WTC11 (cell line): Measurements from ENCODE around the gene IRGM. TPM values are rescaled to one million over a fixed set of nuclear protein-coding genes. Genes with fewer than 3 reads are reported as not detected.

ENCODE experiments used
- ATAC-seq: fragments of 200-7000 bp; cut with Tn5 transposase; 2 replicates; pipeline ENCODE4 v1.10.0; 2021; ENCODE audit warnings: mild to moderate bottlenecking, moderate library complexity
- CTCF ChIA-PET: fragments of 300-600 bp; sonication (Branson Sonifier 250); formaldehyde crosslinking; loops from one replicate; lab custom pipeline; 2021; ENCODE audit warnings: antibody characterized with exemption; lab: Charles Lee
- POLR2A ChIA-PET: fragments of 350-600 bp; sonication (Branson Sonifier 250); formaldehyde crosslinking; loops from one replicate; lab custom pipeline; 2021; ENCODE audit warnings: antibody characterized with exemption; lab: Charles Lee
- DNase-seq: peaks from one replicate; pipeline ENCODE4 v3.0.0; 2021; ENCODE audit warnings: low spot score
- H3K27ac Mint-ChIP-seq: 2 replicates; pipeline ENCODE4 v1.8.0; 2021; ENCODE audit warnings: mixed read lengths
- H3K27me3 Mint-ChIP-seq: 2 replicates; pipeline ENCODE4 v1.8.0; 2021; ENCODE audit warnings: low read depth, mild to moderate bottlenecking, moderate library complexity, mixed read lengths
- H3K36me3 Mint-ChIP-seq: 2 replicates; pipeline ENCODE4 v1.8.0; 2021; ENCODE audit warnings: mixed read lengths
- H3K4me1 Mint-ChIP-seq: 2 replicates; pipeline ENCODE4 v1.8.0; 2022; ENCODE audit warnings: mixed read lengths
- H3K4me3 Mint-ChIP-seq: 2 replicates; pipeline ENCODE4 v1.8.0; 2021; ENCODE audit warnings: mild to moderate bottlenecking, moderate library complexity, mixed read lengths
- H3K9me3 Mint-ChIP-seq: 2 replicates; pipeline ENCODE4 v1.8.0; 2021; ENCODE audit warnings: mixed read lengths
- ATF3 ChIP-seq: sonication (generic); formaldehyde crosslinking; conservative IDR thresholded peaks from 2 replicates; pipeline ENCODE4 v1.8.1; 2022; ENCODE audit warnings: mild to moderate bottlenecking, missing genetic modification reagents
- CREB1 ChIP-seq: sonication (generic); formaldehyde crosslinking; IDR thresholded peaks from 2 replicates; pipeline ENCODE4 v1.8.0; 2023; ENCODE audit warnings: mild to moderate bottlenecking, missing genetic modification reagents
- E2F4 ChIP-seq: sonication (generic); formaldehyde crosslinking; IDR thresholded peaks from 2 replicates; pipeline ENCODE4 v1.8.1; 2022; ENCODE audit warnings: low read depth, mild to moderate bottlenecking, moderate library complexity, missing genetic modification reagents, borderline replicate concordance
- ETV6 ChIP-seq: sonication (generic); formaldehyde crosslinking; IDR thresholded peaks from 2 replicates; pipeline ENCODE4 v1.8.1; 2022; ENCODE audit warnings: mild to moderate bottlenecking, missing genetic modification reagents
- GABPB1 ChIP-seq: sonication (generic); formaldehyde crosslinking; IDR thresholded peaks from 2 replicates; pipeline ENCODE4 v1.8.1; 2023; ENCODE audit warnings: mild to moderate bottlenecking, missing genetic modification reagents
- GRHL2 ChIP-seq: fragments of 250-450 bp; sonication (Bioruptor Pico); IDR thresholded peaks from 2 replicates; pipeline ENCODE4 v1.8.0; 2022; ENCODE audit warnings: mild to moderate bottlenecking, moderate library complexity; ENCODE audit not compliant: insufficient replicate concordance, severe bottlenecking
- HMGXB4 ChIP-seq: sonication (generic); formaldehyde crosslinking; IDR thresholded peaks from 2 replicates; pipeline ENCODE4 v1.8.1; 2023; ENCODE audit warnings: mild to moderate bottlenecking, moderate library complexity, missing genetic modification reagents
- SP1 ChIP-seq: sonication (generic); formaldehyde crosslinking; conservative IDR thresholded peaks from 2 replicates; pipeline ENCODE4 v1.8.1; 2022; ENCODE audit warnings: missing genetic modification reagents
- ZBTB21 ChIP-seq: sonication (generic); formaldehyde crosslinking; IDR thresholded peaks from 2 replicates; pipeline ENCODE4 v1.8.1; 2023; ENCODE audit warnings: mild to moderate bottlenecking, missing genetic modification reagents, borderline replicate concordance
- ZBTB43 ChIP-seq: sonication (generic); formaldehyde crosslinking; IDR thresholded peaks from 2 replicates; pipeline ENCODE4 v1.8.1; 2023; ENCODE audit warnings: mild to moderate bottlenecking, missing genetic modification reagents
- ZNF121 ChIP-seq: sonication (generic); formaldehyde crosslinking; IDR thresholded peaks from 2 replicates; pipeline ENCODE4 v1.8.0; 2023; ENCODE audit warnings: missing genetic modification reagents
- ZNF423 ChIP-seq: fragments of 250-450 bp; sonication (Bioruptor Pico); IDR thresholded peaks from 2 replicates; pipeline ENCODE4 v2.1.2; 2022; ENCODE audit warnings: mild to moderate bottlenecking, moderate library complexity
- total RNA-seq: library from RNA; stranded (reverse); gene quantifications from 3 replicates; pipeline ENCODE4 v1.2.3, GENCODE V29; 2021
- TF ChIP-seq, protein P1 (sequence below): fragments of 250-450 bp; sonication (Bioruptor Pico); IDR thresholded peaks from 2 replicates; pipeline ENCODE4 v2.1.2; 2022; ENCODE audit warnings: mild to moderate bottlenecking, moderate library complexity

IRGM gene
- total RNA-seq, 1 experiment from 2014 or later: 0.31 TPM

DNA sequence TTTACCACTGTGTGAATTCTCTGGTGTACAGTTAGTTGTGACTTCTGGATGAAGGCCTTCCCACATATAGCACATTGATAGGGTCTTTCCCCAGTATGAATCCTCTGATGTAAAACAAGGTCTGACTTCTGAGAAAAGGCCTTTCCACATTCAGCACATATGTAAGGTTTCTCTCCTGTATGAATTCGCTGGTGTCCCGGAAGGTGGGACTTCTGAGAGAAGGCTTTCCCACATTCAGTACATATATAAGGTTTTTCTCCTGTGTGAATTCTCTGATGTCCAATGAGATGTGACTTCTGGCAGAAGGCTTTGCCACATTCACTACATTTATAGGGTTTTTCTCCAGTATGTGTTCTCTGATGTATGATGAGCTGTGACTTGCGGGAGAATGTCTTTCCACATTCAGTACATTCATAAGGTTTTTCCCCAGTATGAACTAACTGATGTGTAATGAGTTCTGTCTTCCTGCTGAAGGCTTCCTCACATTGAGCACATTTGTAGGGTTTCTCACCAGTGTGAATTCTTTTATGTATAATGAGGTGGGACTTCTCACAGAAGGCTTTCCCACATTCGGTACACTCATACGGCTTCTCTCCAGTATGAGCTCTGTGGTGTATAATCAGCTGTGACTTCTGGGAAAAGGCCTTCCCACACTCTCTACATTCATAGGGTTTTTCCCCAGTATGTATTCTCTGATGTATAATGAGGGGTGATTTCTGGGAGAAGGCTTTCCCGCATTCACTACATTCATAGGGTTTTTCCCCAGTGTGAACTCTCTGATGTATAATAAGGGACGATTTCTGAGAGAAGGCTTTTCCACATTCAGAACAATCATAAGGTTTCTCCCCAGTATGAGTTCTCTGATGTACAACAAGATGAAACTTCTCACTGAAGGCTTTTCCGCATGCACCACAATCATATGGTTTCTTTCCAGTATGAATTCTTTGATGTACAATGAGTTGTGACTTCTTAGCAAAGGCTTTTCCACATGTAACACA, 49.4 kb downstream of the IRGM start:
- no peak overlapping the region for H3K4me3 Mint-ChIP-seq
- CTCF ChIA-PET: no interaction called here
- H3K4me1 Mint-ChIP-seq: no peaks in the 10 kb centered on the region
- peaks cover 95% of the 10 kb centered on the region for H3K36me3 Mint-ChIP-seq
- DNase-seq: no peak
- no peak for ATAC-seq
- H3K27me3 Mint-ChIP-seq: peaks cover 16% of the 10 kb centered on the region
- POLR2A ChIA-PET: no interaction called here
- no peak overlapping the region for H3K27ac Mint-ChIP-seq
- no peak for TF ChIP-seq ZNF121 (CRISPR knock-in tag)
- no peak for TF ChIP-seq GABPB1 (CRISPR knock-in tag)
- TF ChIP-seq ZNF423: no peak
- no peak for TF ChIP-seq ZBTB43 (CRISPR knock-in tag)
- no peak for TF ChIP-seq ZBTB21 (CRISPR knock-in tag)
- no peak for TF ChIP-seq HMGXB4 (CRISPR knock-in tag)
- no peak for TF ChIP-seq GRHL2
- no peak for TF ChIP-seq E2F4 (CRISPR knock-in tag)
- TF ChIP-seq, protein P1, sequence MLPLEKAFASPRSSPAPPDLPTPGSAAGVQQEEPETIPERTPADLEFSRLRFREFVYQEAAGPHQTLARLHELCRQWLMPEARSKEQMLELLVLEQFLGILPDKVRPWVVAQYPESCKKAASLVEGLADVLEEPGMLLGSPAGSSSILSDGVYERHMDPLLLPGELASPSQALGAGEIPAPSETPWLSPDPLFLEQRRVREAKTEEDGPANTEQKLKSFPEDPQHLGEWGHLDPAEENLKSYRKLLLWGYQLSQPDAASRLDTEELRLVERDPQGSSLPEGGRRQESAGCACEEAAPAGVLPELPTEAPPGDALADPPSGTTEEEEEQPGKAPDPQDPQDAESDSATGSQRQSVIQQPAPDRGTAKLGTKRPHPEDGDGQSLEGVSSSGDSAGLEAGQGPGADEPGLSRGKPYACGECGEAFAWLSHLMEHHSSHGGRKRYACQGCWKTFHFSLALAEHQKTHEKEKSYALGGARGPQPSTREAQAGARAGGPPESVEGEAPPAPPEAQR (CRISPR knock-in tag): no peak
- TF ChIP-seq CREB1 (CRISPR knock-in tag): no peak
- TF ChIP-seq SP1 (CRISPR knock-in tag): no peak
- no peak for TF ChIP-seq ETV6 (CRISPR knock-in tag)
- no peak for TF ChIP-seq ATF3 (CRISPR knock-in tag)
- H3K9me3 Mint-ChIP-seq: peaks cover 98% of the 10 kb centered on the region

Other genes starting within 250 kb of the IRGM start
- gene SYNPO, start 205.9 kb upstream of the IRGM start, total RNA-seq: 2.1 to 2.7 TPM (median 2.6 TPM) in 3 replicates
- 11.6 to 14.5 TPM (median 13.7 TPM) in 3 replicates for gene MYOZ3, start 185.3 kb upstream of the IRGM start, total RNA-seq
- gene RBM22, start 145.5 kb upstream of the IRGM start, total RNA-seq: 28.7 to 34.0 TPM (median 31.6 TPM) in 3 replicates
- 41.1 to 43.9 TPM (median 43.2 TPM) in 3 replicates for gene DCTN4, start 87.5 kb upstream of the IRGM start, total RNA-seq
- gene SMIM3, start 67.8 kb upstream of the IRGM start, total RNA-seq: 11.1 to 14.1 TPM (median 12.2 TPM) in 3 replicates
- gene ZNF300, start 58.5 kb downstream of the IRGM start, total RNA-seq: 14.3 to 17.9 TPM (median 15.8 TPM) in 3 replicates
- 24.5 to 26.9 TPM (median 26.2 TPM) in 3 replicates for gene GPX3, start 174.1 kb downstream of the IRGM start, total RNA-seq
- 41.1 to 48.9 TPM (median 47.0 TPM) in 3 replicates for gene TNIP1, start 234.5 kb downstream of the IRGM start, total RNA-seq